Measurements from ENCODE around the gene EFHD1.
"Not testable (repeated sequence)": the region's sequence is repeated elsewhere in the genome, so short reads cannot be mapped to it uniquely, and the experiment has no call there.

The EFHD1 gene

DNA sequence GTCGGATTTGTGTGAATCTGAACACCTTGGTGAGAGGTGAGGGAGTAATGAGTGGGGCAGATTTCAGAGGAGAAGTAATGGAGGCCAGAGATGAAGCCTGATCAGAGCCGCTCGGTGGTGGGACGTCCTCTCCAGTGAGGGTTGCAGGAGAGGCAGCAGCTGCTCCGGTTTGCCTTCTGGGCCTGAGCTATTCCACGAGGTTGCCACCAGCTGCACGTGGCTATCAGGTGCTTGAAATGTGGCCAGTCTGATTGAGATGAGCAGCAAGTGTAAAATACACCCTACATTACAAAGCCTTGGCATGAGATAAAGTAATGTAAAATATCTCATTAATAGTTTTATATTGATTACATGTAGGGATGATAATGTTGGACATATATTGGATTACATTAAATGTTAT, 10.8 kb upstream of the EFHD1 start:
- DNase-seq: no peak

DNA sequence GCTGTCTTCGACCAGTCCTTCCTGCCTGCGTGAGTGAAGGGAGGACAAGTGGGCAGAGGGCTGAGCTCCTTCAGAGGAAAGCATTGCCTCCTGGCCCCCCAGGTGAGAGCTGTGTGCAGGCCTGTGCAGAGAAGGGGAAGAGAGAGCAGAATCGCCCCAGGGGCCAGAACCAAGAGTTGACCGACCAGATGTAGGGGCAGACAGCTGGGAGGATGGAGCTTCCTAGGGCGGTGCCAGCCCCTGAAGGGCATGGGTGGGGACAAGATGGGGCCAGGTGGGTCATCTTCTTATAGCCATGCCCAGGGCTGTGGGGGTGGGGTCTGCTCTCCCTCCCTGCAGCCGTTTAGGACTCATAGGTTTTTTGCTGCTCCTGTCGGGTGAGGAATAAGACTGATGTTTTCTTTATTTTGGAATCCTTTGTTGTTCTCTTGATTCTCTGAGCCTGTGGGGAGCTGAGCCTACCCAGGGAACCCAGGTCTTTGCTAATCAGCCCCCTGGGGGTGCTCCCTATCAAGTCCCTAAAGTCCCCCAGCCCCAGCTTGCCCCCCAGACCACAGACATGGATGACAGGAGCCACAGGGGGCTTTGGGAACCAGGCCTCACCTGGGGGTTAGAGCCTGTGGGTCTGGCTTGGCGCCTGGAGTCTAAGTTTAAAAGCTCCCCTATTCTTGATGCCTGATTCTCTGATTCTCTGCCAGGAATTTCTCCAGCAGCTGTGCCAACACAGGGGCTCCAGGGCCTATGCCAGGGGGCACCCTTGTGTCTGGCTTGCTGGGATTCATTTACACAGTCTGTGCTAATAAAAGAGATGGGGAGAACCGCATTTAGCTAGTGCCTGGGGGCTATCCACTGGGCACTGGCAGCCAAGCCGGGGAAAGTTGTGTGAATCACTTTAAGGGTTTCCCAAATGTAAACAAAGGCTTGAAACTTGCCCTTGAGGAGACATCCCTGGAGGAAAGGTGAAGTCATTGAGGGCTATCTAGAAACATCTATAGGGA, 9.3 kb upstream of the EFHD1 start:
- no peak for DNase-seq

DNA sequence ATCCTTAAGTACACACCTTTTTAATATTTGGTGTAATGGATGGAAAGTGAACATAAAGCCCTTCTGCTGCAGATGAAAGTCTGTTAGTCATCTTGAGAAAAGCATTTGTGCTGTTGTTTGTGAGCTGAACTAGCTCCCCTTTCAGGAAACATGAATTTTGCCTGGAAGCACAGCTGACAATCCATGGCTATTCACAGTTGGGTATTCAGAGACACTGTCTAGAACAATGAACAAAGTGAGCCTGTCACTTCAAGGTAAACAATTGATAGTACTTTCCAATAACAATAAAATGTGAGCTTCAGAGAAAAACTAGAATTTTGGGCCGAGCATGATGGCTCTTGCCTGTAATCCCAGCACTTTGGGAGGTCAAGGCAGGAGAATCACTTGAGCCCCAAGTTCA, 6.8 kb upstream of the EFHD1 start:
- no peak for DNase-seq

DNA sequence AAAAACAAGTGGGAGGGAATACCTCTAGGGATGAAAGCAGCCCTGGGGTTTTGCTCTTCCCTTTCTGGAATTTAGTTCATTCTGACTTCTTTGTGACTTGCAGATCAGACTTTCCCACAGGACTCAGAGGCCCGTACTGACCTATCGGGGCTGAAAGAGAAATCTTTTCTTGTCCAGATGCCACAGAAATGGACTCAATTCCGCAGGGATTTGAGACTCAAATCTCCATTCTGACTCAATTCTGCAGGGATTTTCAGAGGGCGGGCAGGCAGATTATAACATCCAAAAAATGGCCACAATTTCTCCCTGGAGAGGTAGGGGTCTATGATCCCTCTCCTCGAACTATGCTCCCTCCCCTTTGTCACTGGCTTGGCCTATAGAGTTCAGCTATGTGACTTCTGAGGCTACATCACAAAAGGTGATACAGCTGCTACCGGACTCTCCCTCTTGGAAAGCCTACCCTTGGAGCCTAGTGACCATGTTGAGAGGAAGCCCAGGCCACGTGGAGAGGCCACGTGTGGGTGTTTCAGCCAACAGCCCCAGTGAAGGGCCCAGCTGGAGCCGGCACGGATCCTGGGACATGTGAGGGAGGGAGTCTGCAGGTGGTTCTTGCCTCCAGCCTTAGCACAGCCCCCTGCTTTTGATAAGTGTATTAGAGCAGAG, 4.8 kb upstream of the EFHD1 start:
- DNase-seq: no peak

DNA sequence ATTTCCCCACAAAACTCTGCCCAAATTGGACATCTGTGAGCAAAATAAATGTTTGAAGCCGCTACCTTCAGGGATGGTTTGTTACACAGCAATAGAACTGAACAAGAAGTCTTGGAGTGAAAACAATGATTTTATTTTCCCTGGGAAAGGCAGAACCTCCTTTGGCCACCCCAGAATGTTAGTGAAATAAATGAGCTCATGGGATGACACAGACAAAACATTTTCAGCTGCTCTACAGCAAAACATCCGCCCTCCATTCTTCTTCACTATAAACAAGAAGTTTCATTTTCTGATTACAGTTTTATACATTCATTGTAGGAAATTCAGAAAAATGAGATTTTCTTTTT, 4.3 kb upstream of the EFHD1 start:
- no peak for DNase-seq

DNA sequence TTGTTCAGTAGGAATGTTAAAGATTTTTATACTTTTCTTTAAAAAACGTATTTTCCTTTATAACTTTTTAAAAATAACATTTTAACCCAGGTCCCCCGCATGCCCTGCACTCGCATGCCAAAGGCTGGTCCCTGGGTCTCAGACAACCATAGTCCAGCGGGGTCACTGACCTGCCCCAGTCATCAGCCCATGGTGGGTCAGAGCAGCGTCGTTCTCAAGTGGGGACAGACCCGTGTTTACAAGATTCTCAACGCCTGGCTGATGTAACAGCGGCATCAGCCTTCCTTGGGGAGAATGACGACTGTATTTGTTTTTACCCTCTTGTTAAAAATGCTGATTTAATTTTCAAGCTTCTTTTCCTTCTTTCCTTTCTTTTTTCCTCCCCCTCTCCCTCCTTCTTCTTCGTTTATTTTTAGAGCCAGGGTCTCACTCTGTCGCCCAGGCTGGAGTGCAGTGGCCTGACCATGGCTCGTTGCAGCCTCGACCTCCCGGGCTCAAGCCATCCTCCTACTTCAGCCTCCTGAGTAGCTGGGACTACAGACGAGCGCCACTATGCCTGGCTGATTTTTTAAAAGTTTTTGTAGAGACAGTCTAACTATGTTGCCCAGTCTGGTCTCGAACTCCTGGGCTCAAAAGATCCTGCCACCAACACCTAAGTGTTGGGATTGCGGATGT, 1.0 kb upstream of the EFHD1 start:
- DNase-seq: no peak

DNA sequence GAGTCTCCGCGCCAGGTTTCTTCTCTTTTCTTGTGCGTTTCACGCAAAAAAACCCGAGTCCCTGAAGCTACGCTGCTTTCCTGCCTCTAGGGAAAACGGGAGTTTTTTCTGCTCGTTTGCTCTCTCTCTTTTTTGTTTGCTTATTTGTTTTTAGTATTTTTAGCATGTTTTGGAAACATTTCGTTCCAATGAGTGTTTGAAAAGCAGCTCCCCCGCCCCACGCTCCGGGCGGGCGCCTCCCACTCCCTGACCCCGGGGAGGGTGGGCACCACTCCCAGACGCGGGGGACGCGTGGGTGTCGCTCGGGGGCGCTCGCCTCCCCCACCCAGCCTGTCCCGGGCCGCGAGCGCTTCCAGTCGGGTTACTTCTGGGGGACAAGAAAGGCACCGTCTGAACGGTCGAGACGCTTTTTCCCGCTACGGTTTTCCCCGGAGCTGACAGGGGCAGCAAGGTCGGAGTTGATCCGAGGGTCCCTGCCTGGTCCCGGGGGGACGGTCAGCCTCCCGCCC, 446 bp upstream of the EFHD1 start:
- no peak for DNase-seq

DNA sequence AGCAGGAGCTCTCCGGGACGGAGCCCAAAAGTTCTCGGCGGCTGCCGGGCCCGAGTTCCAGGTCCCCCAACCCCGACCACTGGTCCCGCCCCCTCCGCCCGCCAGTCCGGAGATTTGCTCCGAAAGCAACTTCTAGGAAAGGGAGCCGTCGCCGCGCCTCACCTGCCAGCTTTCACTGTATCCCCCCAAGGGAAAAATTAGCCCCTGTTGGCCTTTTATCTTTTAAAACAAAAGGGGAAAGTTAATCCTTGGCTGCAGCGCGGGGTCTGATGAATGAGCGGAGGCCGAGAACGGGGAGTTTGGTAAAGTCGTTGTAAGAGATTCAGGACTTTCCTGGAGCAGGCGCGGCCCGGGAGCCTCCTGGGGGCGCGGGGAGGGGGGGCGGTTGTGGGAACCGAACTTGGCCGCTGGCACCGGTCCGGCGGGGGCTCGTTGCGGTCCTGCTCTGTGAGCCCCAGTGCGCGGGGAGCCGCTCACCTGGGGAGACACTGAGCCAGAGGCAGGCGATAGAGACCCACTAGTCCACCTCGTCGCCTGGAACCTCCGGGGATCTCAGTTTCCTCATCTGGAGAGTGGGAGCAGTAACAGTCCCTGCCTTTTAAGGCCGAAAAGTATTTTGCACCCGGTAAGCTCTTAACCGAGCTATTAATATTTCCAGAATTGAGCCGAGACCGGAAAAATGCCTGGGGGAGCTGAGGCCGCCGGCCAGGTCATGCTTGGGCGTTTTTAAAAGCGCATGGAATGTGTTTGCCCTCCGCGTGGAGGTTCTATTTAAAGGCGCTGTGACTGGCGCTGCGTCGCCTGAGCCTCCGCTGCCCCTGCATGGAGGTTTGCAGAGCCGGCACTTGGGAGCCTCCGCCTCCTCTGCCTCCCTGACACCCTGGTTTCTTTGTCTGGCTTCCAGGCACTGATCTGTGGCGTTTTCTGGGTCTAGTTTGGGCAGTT, 1.1 kb downstream of the EFHD1 start:
- DNase-seq: no peak

DNA sequence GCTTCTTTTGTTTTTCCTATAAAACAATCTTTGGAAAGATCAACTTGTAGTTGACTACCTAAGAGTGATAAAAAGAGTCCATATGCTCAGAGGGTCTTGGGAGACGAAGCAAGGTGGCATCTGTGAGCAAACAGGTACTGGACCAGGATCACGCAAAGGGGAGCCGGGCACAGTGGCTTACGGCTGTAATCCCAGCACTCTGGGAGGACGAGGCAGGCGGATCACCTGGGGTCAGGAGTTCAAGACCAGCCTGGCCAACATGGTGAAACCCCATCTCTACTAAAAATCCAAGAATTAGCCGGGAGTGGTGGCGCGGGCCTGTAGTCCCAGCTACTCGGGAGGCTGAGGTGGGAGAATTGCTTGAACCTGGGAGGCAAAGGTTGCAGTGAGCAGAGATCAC, 2.0 kb downstream of the EFHD1 start:
- DNase-seq: not testable (repeated sequence)

DNA sequence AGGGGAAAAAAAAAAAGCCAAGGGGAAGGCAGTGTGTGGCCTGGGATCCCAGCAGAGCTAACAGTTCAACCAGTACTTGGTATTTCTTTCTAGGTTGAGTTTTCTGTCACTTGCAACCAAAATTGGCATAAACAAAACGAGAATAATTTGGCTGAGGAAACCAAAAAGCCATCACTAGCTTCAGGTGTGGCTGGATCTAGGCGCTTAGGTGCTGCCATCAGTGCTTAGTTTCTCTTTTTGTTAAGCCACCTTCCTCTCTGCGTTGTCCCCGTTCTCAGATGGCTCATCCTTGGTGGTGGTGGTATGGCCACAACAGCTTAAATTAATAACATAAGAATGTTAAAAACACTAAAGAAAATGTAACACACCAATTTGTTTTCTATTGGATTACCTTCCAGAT, 2.4 kb downstream of the EFHD1 start:
- no peak for DNase-seq

DNA sequence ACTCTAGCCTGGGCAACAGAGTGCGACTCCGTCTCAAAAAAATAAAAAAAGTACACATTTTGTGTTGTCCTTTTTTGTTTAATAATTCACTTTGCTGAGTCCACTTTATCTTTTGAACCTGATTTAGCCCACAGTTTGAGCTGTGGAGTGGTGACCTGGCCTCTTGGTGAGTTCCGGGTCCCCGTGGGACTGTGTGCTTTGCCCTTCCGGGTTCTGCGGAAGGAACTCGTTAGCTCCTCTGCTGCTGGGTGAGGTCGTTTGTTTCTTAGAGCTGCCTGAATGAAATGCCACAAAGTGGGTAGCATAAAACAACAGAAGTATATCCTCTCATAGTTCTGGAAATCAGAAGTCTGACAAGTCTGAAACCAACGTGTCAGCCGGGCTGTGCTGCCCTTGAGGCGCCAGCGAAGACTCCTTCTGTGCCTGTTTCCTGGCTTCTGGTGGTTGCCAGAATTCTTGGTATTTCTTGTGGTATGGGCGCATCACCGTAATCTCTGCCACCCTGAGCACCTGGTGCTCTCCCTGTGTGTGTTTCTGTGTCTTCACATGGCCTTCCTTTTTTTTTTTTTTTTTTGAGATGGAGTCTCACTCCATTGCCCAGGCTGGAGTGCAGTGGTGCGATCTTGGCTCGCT, 3.5 kb downstream of the EFHD1 start:
- no peak for DNase-seq

DNA sequence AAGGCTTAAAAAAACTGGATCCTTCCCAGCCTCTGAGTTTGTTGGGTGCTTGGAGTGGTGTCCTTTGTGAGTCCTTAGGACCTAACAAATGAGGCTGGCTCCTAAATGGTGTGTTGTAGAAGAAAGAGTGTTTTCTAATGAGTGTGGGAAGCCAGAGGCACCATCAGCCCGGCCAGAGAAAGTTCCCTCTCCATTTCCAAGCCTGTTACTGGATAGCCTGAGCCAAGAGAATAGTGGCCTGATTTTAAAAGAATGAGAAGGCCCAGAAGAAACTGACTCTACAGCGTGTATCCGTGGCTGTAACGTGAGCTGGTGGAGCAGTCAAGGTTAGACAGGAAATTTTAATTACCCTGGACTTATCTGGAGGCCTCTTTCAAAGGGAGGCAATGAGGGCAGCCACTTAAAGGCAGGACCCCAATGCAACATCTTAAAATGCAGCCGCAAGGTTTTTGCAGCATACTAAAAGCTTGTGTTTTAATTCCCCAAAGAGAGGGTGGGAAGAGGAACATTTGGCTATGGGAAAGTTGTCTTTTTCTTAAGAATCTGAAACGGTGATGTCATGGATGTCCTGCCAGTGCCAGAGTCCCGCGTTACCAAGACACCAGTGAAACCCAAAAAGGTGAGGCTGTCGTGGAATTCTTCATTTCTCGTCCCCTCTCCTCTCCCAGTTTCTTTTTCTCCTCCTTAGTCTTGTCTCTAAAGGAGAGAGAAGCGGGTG, 4.6 kb downstream of the EFHD1 start:
- DNase-seq: no peak

DNA sequence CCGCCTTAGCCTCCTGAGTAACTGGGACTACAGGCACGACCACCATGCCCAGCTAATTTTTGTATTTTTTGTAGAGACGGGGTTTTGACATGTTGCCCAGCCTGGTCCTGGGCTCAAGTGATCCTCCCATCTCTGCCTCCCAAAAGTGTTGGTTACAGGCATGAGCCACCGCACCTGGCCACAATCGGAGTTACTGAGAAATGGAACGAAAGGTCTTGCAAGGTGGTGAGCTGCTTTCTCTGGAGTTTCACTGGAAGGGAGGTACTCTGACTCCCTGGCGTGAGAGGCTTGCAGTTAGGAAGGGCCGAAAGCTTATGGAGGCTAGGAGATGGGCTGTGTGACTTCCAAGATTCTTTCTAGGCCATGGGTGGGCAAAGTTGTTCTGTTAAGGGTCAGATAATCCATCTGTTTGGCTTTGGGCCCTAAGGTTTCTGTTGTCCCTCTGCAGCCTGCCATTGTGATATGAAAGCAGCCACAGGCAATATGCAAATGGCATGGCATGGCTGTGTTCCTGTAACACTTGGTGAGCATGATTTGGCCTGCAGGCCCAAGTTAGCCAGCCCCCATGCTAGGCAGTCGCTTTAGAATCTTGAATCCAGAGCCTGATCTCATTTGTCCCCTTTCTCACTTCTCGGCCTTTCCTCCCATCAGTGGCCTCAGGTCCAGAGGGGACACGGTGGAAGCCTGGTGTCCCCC, 7.9 kb downstream of the EFHD1 start:
- DNase-seq: no peak

DNA sequence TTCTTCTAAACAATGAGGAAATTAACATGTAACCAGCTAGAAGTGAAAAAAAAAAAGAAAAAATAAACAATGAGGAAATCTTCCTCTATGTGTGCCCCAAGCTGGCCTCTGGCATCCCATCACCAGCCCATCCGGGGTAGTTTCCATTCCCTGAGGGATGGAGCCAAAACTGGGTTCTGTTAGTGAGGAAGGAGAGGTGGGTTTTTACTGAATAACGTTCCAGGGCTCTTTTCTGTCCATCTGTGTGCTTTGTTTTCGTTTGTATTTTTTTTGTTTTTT, 9.7 kb downstream of the EFHD1 start:
- DNase-seq: no peak

DNA sequence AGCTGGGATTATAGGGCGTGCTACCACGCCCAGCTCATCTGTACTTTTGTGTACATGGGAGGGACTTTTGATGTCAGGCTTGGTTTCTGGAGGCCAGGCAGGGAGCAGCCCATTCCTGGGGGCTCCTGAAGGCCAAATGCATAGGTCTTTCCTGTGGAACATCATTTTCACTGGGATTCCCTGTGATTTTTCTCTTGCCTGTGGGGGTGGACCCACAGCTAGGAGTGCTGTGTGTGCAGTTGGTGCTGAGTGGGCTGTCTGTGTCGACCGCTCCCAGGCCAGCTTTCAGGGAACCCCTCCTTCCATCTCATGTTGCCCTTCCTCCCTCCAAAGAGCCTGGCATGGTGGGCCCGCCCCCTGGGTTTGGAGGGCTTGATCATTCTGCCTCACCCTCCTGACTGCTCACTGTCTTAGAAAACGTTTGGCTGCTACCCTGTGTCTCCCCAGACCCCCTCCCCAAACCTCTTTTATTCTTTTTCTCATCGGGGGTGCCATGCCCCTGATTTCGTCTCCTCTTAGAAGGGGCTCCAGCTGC, 10.5 kb downstream of the EFHD1 start:
- DNase-seq: no peak

DNA sequence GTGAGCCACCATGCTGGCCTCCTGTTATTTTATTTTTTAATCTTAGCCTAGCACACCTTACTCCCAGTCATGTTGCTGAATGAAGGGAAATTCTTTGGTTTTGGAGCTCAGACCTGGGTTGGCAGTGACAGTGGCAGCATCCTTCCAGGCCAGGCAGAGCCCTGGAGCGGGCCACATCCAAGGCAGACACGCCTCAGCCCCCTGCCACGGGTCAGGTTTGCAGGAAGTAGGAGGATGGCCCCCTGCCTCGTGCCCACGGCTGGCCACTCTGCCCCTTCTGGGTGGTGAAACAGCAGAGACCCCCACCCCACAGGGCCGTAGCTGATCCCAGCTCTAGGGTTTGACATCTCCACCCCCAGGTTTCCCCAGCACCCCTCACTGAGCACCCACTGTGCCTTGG, 11.7 kb downstream of the EFHD1 start:
- no peak for DNase-seq

DNA sequence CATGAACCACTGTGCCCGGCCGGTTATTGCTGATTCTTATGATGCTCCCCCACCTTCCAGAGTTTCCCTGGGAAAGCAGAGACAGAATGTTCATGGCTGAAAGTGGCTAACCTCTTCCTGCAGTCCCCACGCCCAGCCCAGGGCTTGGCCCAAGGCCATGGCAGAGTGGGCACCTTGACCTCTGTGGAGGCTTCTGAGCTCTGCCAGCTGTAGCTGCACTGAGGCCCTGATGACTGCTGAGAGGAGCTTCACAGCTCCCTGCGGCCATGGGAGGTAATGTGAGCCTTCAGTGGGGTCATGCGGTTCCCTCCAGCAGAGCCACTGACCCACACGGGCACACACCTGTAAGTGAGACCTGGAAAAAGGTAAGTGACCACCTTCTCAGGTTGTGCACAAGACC, 13.3 kb downstream of the EFHD1 start:
- no peak for DNase-seq

DNA sequence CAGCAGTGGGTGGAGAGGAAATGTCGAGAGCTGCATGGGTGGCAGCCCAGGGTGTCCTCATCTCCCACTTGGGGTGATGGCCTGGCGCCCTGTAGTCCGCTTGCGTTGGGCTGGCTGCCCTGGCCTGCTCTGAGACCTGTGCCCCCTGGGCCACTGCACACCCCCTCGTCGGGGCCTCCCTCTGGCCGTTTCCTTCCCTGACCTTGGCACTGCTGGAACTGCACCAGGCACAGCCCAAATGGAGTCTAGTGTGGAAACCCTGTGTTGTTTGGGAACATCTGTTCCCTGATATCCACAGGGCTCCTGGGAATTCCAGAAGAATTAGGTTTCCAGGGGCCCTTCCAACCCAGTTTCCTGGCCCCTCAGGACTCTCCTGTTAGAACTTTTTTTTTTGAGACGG, 13.9 kb downstream of the EFHD1 start:
- DNase-seq: no peak

DNA sequence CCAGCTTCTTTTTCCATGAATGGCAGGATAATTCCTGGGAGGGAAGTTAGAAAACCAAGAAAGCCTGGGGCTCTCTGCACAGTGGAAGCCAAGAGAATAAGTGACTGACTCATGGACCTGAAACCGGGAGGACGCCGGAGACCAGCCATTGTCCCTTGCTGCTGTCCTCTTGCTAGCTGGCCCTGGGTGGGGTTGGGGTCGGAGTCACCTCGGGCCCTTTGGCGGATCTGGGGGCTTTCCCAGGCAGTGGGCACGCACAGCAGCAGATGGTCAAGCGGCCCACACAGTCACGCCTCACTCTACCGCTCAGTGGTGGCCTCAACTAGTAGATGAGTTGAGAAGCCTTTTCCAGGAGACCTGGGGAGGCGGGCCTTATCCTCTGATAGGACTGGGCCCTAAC, 15.6 kb downstream of the EFHD1 start:
- DNase-seq: no peak

DNA sequence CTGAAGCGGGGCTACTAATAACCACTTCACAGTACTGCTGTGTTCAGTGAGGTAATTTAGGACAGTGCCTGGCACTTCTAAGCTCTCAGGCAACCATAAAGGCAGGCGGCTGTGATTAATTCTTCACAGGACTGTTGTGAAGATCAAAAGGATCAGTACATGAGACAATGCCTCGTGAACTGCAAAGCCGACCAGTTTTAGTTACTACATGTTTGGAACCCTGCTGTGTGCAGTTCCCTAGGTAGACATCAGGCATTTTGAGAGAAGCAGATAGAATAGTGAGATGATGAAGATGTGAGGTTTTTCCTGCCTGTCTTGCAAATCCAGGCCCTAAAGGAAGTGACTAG, 19.1 kb downstream of the EFHD1 start:
- no peak for DNase-seq

DNA sequence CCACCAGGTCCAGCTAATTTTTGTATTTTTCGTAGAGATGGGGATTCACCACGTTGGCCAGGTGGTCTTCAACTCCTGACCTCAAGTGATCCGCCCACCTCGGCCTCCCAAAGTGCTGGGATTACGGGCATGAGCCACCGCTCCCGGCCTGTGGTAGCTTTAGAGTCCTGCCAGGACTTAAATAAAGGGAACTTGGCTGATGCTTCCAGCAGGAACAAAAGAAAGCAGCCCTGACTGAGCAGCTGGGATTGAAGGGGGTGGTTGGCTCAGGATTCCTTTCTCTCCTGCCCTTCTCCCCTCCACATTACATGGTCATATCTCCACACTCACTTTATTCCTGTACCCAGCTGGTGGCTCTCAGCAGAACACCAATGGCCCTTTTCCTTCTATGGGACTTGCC, 20.0 kb downstream of the EFHD1 start:
- no peak for DNase-seq

All from GDM1 (cell line).